GM20000 (cell line): ENCODE data around the gene MLEC.

Experiments used
- DNase-seq: peaks from one replicate; pipeline ENCODE4 v3.0.0; 2012; ENCODE audit warnings: low spot score
- CTCF ChIP-seq: IDR thresholded peaks from 2 replicates; pipeline ENCODE4 v1.5.1; 2012; ENCODE audit warnings: mild to moderate bottlenecking, control low read depth; ENCODE audit errors: extremely low read depth, missing control alignments

The MLEC gene

GRCh38 chr12:120735181-120735580, 48.2 kb downstream of the MLEC start:
- DNase-seq: no peak
- no peak for TF ChIP-seq CTCF

- DNase-seq: no peak
- no peak for TF ChIP-seq CTCF
These were observed 49.7 kb downstream of the MLEC start for GRCh38 chr12:120736404-120737331.

- no peak for DNase-seq
- no peak for TF ChIP-seq CTCF
These were observed 50.8 kb downstream of the MLEC start for GRCh38 chr12:120737557-120738251.

DNA sequence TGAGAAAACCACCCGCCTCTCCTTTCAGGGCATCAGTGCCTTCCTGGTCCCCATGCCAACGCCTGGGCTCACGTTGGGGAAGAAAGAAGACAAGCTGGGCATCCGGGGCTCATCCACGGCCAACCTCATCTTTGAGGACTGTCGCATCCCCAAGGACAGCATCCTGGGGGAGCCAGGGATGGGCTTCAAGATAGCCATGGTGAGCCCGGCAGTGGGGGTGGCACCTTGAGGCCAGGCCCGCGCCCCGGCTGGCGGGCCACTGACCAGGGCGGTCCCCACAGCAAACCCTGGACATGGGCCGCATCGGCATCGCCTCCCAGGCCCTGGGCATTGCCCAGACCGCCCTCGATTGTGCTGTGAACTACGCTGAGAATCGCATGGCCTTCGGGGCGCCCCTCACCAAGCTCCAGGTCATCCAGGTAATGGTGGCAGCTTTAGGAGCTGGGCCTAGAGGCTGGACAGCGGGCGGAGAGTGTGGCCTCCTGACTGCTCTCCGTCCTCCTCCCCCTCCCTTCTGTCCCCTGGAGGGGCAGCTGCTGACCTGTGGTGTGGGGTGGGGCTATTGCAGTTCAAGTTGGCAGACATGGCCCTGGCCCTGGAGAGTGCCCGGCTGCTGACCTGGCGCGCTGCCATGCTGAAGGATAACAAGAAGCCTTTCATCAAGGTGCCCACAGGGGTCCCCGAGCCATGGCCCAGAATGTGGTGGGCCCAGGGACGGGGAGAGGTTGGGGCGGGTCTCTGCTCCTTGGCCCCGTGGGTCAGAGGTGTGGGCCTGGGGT, 51.5 kb downstream of the MLEC start:
- TF ChIP-seq CTCF: no peak
- DNase-seq: no peak

- DNase-seq: no peak
- TF ChIP-seq CTCF: no peak
These were observed 52.2 kb downstream of the MLEC start for GRCh38 chr12:120739031-120739762.

- no peak for TF ChIP-seq CTCF
- DNase-seq: no peak
These were observed 53.1 kb downstream of the MLEC start for GRCh38 chr12:120739821-120740613.
